Fibroblast of skin of abdomen (primary cell): Measurements from ENCODE around the gene IFI44.

Experiments used
- DNase-seq: peaks from one replicate; pipeline ENCODE4 v3.0.0-alpha.2; 2013

The IFI44 gene

DNA sequence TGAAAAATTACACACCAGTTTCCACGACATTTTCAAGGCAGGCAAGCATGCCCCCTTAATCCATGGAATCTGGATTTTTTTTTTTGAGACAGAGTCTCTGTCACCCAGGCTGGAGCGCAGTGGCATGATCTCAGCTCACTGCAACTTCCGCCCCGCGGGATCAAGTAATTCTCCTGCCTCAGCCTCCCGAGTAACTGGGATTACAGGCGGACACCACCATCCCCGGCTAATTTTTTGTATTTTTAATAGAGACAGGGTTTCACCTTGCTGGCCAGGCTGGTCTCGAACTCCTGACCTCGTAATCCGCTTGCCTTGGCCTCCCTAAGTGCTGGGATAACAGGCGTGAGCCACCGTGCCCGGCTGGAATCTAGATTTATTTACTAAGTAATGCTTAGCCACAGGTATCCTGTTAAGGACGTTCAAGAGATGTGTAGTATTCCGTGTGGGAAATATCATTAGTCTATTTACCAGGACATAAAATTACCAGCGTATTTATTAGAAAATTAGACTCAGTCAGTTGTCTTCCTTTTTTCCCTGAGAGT lies 2.5 kb downstream of the IFI44 start:
- DNase-seq: no peak

DNA sequence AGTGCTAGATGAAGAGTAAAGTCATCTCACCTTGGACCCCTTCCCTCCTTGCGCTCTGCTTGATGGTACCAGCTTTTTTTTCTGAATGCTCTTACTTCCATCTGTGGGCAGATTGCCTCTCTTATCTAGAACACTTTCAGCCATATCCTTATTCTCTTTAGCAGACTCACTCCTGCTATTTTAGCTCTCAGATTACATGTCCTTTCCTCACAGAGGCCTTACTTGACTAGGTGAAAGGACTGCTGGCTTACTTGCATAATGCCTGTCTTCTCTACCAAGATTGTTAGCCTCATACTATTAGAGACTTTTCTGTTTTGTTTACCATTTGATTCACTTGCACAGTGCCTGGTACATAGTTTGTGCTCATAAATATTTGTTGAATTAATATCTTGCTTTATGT lies 9.3 kb downstream of the IFI44 start:
- no peak for DNase-seq

DNA sequence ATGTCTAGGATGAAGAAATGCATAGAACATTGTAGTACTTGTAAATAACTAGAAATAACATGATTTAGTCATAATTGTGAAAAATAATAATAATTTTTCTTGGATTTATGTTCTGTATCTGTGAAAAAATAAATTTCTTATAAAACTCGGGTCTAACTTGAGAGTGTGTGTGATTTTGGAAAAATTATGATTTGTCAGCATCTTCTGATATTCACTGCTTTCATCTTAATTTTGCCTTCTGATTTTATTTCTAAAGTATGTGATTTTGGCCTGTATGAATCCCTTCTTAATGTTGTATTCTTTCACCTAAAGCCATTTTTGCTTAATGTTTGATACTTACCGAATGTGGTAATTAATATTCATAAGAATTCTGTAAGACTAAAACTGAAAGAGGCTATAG lies 14.3 kb downstream of the IFI44 start:
- no peak for DNase-seq

DNA sequence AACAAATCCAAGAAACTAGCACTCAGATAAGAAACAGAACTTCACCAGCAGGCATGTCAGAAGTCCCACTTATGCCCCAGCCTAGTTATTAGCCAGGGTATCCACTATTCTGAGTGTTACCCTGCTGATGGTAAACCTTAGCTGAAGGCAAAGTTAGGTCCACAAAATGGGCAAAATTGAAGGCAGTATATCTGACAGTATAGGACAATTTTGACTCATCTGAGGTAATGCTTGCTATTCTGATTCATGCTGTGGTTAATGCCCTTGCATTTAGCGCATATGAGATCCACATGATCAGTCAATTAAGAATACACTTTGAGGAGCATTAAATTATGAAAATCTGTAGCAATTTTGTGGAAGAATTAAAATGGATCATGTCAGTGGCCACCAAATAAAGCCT lies 15.1 kb downstream of the IFI44 start:
- peak; percentile 24 for DNase-seq

DNA sequence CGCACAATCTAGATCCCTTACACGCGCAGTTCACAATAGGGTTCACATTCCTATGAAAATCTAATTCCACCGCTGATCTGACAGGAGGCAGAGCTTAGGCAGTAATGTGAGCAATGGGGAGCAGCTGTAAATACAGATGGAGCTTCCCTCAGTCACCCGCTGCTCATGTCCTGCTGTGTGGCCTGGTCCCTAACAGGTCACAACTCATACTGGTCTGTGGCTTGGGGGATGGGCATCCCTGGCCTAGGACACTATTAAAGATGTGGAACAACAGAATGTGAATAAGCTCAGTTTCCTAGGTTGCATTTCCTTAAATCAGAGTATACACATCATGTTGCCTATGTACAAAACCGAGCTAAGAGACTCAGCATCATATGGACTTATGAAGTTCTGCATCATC lies 16.2 kb downstream of the IFI44 start:
- no peak for DNase-seq

DNA sequence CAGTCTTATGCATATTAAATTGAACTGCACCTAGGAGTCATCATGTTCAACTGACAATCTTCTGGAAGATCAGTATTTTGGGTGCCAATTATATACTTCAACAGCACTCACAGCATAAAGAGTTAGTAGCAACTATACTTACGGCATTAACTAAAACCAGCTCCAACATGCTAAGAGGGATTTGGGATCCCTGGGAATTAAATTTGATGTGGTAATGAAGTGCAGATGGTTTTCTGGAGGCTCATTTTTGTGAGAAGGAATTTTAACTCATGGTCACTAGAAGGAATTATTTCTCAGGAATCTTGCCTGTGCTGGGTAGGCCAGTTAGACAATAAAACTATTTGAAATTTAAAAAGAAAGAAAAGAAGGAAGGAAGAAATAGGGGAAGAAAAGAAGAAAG lies 18.3 kb downstream of the IFI44 start:
- DNase-seq: no peak

DNA sequence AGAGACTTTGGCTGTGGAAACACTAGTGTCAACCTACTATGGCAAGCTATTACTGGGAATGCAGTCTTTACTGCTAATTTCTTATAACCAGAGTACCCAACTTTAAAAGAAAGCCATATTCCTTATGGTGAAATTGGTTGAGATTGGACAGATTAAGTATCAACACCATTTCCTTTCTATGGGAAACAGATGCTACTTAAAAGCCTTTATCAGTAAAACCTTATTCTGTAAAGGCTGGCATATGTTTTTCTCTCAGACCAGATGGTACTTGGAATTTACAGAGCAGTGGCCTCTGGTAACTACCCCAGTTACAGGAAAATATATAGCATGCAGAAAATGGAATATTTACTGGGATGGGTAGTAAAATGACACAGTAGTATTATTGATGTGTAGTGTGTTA lies 18.8 kb downstream of the IFI44 start:
- DNase-seq: no peak

DNA sequence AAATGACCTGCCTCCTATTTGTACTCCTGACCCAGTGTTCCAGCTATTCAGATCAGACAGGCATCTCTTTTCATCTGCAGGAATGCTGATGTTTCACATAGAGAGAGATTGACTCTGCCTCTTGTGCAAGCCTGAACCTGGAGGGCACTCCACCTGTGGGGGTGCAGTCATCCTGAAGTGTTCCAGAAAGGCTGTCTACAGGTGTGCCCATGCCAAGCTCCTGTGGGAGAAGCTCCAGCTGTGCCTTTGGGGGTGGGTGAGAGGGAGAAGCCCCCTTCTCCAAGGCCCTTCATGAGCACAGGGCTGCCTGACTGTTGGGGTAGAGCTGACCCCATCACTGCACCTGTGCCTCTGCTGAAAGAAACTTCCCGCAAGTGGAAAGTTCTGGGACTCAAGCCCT lies 22.8 kb downstream of the IFI44 start:
- DNase-seq: no peak

DNA sequence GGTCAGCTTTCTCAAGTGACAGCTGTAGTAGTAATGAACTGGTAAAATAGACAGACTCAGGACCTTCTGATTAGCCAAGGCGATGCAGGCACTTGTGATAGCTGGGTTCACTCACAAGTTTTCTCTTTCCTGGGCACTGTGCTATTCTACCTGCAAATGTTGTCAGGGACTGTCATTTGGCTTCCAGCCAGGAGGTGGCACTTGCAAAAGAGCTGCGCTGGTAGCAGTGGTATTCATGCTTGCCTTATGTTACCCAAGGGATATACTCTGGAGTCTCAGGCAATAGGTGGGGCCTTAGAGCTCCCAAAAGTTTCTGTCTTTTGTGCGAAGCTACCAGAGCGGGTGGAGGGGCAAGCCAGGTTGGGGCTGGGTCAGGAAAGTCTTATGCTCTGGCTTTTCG lies 23.5 kb downstream of the IFI44 start:
- no peak for DNase-seq

DNA sequence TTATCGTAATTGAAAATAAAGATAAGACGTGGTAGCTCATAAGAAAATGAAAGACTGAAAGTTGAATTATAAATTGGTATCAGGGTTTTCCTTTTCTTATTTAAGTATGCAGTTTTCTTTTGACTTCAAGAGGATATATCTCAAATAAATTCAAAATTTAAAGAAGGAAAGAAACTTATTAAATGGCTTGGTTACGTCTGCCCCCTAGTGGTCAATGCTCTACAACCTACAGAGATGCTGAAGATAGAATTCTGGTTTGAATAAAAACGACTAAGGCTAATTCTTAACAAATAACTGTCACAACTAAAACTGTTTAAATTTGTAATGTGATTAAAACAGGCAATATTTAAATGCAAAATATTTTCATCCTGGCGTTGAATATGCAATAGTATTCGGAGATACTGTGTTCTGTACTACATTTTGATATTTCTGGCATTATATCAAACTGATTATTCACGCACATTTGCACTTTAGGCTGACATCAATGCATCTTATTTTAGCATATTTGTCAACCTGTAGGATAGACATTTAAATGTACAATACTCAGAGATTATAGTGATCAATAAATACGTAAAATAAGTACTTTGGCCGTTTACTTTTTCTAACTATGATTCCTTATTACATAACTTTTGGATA lies 26.8 kb downstream of the IFI44 start:
- DNase-seq: peak; percentile 71

DNA sequence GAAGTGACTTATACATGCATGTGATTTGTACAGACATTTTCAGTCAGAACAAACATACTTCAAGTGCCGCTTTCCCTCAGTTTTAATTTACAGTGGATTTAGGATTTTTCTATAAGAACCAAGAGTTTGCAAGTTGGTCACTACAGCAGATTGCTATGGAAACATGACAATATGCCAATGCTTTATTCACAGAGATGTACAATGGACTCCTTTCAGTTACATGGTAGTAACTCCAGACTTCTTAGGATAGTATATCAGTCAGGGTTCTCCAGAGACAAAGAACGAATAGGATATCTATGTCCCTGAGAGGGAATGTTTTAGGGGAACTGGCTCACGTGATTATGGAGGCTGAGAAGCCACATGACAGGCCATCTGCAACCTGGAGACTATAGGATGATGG lies 27.4 kb downstream of the IFI44 start:
- no peak for DNase-seq

DNA sequence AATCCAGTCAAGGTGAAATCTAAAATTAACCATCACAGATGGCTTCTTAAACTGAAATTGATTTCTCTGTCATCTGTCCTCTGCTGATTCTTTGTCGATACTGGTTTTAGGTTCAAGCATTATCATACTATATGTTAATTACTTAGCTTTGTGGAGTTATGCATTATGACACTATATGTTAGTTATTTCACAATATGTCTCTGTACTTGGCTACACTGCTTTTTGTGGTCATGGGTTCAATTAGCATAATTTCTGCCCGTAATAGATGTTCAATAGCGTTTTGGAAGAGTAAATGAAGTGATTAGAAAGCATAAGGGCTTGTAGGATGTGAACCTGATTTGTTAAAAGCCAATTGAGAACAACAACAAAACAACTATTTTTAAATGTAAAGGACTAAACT lies 28.2 kb downstream of the IFI44 start:
- DNase-seq: no peak

DNA sequence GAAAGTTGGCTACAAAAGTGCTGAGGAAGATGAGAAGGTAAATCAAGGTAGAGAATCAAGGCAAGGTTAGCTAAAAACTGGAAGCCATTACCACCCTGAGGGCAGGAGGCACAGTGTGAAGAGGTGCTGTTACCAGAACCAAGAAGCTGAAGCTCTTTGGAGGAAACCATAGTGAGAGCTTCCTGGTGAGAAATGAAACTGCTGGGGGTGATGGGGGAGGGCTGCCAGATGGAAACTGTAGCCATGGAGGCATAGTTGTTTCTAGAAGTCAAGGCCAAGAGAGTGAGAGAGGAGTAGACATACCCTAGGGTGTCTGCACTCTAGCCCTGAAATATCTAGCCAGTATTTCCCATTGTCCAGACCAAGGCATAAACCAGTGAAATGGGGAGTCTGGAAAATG lies 28.7 kb downstream of the IFI44 start:
- DNase-seq: no peak

DNA sequence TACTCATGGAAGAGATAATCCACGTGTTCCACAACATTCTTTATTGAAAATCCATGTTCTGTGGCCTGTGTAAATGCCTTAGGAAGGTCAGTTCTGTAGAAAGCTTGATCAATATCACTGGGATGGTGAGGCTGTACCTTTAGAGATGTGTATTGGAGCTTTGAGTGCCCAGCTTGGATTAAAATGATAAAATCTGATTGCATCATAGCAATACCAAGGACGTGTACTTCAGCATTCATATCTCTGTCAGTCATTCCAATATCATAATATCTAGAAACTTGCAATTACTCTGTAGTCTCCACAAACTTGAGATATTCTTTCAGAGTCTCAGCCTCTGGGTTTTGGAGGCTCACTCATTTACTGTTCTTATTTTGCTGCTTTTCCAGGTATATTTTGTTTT lies 31.6 kb downstream of the IFI44 start:
- no peak for DNase-seq

DNA sequence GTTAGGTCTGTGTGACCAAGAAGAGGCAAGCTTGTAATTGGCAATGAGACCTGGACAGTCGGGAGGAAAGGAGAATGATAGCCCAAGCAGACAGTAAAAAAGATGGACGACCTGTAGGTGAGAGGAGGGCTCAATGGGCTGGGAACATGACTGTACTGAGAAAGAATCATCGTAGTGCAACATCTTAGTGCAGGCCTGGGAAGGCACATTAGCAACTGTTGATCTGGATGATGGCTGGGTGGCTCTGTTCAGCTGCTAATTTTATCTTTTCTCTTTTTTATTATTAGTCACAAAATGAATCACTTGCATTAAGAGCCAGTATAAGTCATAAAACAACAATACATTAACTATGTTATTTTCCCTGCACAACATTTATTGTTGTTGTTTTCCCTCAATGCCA lies 32.9 kb downstream of the IFI44 start:
- DNase-seq: no peak

DNA sequence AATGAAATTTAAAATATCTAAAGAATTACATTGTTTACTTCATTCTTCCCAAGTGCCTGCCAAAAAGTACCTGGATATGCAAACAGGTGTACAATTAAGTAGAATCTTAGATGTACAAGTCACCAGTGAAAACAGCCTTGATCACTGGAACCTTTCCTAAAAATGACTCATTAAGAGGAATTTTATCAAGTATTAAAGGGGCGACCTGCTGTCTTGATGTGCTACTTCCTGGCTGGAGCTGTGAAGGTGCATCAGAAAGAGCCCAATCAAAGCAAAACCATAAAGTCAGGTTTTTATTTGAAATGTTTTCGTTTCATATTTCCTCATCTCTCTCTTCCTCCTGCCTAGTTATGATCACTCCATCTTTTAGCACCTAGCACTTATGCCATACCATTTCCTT lies 33.4 kb downstream of the IFI44 start:
- DNase-seq: no peak

DNA sequence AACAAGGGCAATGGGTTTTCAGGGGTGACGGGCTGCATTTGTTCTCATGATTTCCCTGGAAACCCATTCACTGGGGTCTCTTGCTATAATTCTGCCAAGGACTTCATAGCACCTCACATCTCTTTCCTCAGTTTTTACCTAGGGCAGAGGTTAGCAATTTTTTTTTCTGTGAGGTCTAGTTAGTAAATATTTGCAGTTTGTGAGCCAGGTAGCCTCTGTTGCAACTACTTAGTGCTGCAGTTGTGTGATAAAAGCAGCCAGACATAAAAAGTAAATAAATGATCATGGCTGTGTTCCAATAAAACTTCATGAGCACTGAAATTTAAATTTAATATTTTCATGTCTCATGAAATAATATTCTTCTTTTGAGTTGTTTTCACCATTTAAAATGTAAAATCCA lies 37.7 kb downstream of the IFI44 start:
- no peak for DNase-seq

DNA sequence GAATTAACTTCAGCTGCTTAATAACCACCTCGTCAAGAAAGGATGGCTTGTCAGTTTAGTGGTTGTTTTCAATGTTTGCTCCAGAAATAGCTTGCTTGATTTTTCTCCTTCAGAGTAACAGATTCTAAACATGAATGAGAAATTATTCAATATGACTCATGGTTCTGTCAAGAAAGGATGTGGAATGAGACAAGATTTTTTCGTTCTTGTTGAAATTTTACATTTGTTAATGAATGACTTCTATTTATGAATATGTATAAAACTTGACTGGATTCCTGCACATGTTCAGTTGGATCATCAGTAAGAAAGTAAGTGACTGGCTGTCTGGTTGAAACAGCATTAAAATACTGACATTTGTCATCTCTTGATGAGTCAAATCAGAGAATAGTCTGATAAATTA lies 38.3 kb downstream of the IFI44 start:
- DNase-seq: peak; percentile 47

DNA sequence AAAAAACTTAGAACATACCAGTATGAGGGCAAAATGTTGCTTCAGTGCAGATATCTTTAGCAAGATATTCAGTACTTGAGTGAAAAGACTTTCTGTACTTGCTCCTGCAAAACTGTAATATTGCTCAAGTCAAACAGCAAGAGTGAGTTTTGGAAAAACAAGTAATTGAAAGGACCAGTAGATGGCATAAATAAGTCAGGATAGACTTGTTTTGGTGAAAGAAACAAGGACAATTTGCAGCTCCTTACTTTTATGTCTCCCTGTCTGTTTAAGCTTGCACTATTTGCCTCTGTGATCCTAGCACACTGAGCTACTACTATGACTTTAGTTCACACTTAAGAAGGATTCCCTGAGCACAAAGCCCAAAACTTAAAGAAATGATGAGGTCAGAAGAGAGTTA lies 39.1 kb downstream of the IFI44 start:
- peak; percentile 68 for DNase-seq

DNA sequence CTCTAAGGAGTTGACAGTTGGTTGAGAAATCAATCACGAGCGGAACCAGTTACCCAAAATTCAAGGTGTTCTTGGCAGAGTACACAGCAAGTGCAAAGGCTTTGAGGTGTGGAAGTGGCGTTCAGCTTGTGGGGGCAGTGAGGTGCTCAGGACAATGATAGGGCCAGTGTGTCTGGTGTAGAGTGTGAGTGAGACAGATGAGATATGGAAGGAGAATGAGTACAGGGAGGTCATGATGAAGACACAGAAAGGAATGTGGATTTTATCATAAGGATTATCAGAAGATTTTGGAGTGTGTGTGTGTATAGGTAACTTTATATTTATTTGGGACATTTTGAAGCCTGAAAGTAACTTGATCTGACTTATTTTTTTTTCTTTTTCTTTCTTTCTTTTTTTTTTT lies 40.9 kb downstream of the IFI44 start:
- no peak for DNase-seq

DNA sequence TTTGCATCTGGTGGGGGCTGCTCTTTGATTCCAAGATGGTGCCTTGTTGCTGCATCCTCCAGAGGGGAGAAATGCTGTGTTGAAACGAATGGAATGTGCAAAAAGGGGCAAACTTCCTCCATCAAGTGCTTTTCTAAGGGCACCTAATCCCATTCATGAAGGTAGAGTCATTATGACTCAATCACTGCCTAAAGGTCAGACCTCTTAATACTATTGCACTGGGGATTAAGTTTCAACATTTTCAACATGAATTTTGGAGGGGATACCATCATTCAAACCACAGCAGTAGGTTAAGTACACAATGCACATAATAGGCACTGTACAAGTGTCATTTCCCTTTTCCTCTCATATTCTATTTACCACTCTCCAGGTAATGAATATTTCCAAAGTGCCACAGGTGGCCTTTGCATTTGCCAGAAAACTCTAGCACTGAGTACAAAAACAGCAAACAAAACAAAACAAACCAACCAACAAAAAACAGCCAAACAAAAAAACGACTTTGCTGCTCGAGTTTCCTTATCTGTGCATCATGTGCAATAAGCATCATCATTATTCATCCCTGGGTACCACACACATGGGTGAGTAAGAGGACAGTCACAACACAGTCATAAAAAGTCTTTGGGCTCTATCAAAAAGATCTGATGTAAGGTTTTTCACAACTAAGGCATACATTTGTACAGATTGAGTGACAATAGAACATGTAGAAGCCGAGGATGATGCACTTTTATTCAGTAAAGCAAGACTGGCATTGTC lies 42.5 kb downstream of the IFI44 start:
- peak; percentile 50 for DNase-seq

DNA sequence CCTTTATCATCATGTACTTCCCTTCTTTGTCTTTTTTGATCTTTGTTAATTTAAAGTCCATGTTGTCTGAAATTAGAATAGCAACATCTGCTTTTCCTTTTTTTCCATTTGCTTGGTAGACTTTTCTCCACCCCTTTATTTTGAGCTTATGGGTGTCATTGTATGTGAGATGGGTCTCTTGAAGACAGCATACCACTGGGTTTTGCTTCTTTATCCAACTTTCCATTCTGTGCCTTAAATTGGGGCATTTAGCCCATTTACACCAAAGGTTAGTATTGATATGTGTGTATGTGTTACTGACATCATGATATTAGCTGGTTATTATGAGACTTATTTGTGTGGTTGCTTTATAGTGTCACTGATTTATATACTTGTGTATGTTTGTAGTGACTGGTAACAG lies 50.2 kb downstream of the IFI44 start:
- no peak for DNase-seq

DNA sequence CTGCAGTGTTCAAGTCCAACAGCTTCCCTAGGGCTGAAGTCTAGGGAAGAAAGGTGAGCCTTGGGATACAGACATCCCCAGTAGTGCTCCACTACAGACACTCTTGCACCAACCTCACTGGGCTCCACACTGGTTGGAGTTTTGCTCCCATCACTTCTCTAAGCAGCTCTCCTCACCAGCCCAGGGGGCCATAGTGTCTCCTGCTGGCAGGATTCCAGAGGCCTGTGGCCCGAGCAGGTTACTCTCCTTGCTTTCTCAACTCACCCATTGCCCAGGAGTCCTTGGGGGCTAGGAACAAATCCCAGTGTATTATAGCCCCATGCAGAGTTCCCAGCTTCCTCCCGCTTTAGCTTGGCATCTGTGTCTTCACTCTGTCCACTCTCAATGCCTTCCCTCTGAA lies 52.8 kb downstream of the IFI44 start:
- no peak for DNase-seq

DNA sequence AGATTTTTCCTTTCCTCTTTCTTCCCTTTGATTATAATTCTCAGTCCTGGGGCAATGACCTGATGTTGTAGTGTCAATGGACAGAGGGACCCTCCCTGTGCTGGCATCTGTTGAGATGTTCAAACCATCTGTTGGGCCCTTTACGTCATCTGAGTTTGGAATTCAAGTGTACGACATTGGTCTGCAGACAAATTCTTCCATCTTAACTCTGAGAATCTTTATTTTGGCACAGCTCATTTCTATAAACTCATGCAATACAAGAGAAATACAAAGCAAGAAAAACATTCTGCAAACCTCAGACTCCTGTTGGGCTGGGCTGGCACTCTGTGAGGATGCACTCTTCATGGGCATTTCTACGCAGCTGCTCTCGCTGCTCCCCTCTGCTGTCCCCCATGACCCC lies 54.2 kb downstream of the IFI44 start:
- no peak for DNase-seq
